OCI-LY7 (cell line): ENCODE data around the gene PRKX. TPM values are rescaled to one million over a fixed set of nuclear protein-coding genes. Genes with fewer than 3 reads are reported as not detected.

Experiments
- BruUV-seq: library from RNA; stranded (reverse); fragments of 400-500 nt; replicated peaks from 2 replicates; lab custom pipeline; 2021; lab: Mats Ljungman, UMichigan
- CTCF ChIA-PET: fragments of 300-600 bp; sonication (Branson Sonifier 250); formaldehyde crosslinking; loops from one replicate; lab custom pipeline; 2022; ENCODE audit warnings: antibody characterized with exemption; ENCODE audit not compliant: unreplicated experiment; lab: Charles Lee
- POLR2A ChIA-PET: fragments of 300-600 bp; sonication (Branson Sonifier 250); formaldehyde crosslinking; loops from one replicate; lab custom pipeline; 2022; ENCODE audit warnings: antibody characterized with exemption; lab: Charles Lee
- DNase-seq: peaks from one replicate; pipeline ENCODE4 v3.0.0-alpha.2; 2015; ENCODE audit warnings: low spot score
- H2AFZ ChIP-seq: fragments of 200-600 bp; sonication (generic), shearing (Covaris generic); 2 replicates; pipeline ENCODE4 v1.6.1; 2014; ENCODE audit warnings: mild to moderate bottlenecking, antibody characterized with exemption, low read length, moderate library complexity
- H3K27ac ChIP-seq: fragments of 200-600 bp; sonication (generic); 2 replicates; pipeline ENCODE4 v1.5.1; 2014; ENCODE audit warnings: mixed run types, low read depth, mild to moderate bottlenecking, moderate library complexity, low read length, inconsistent platforms; ENCODE audit not compliant: poor library complexity, severe bottlenecking
- H3K36me3 ChIP-seq: fragments of 200-600 bp; sonication (generic); 2 replicates; pipeline ENCODE4 v1.6.1; 2014; ENCODE audit warnings: mild to moderate bottlenecking, antibody characterized with exemption, low read length, moderate library complexity, mixed read lengths; ENCODE audit not compliant: insufficient read depth
- H3K4me1 ChIP-seq: fragments of 200-600 bp; sonication (generic); 2 replicates; pipeline ENCODE4 v1.5.1; 2014; ENCODE audit warnings: mild to moderate bottlenecking, low read length; ENCODE audit not compliant: insufficient read depth, poor library complexity, severe bottlenecking
- H3K4me2 ChIP-seq: fragments of 200-600 bp; sonication (generic); 2 replicates; pipeline ENCODE4 v1.6.1; 2014; ENCODE audit warnings: mild to moderate bottlenecking, low read length
- H3K4me3 ChIP-seq: fragments of 200-600 bp; sonication (generic); 2 replicates; pipeline ENCODE4 v1.5.1; 2014; ENCODE audit warnings: mild to moderate bottlenecking, low read depth, low read length; ENCODE audit not compliant: poor library complexity, severe bottlenecking
- H3K79me2 ChIP-seq: fragments of 200-600 bp; sonication (generic); 2 replicates; pipeline ENCODE4 v1.6.1; 2016; ENCODE audit warnings: low read depth, mild to moderate bottlenecking, low read length, moderate library complexity, mixed read lengths; ENCODE audit not compliant: insufficient read depth
- H3K9me2 ChIP-seq: fragments of 200-600 bp; sonication (generic); 2 replicates; pipeline ENCODE4 v1.6.1; 2016; ENCODE audit warnings: mild to moderate bottlenecking, low read length, mixed read lengths; ENCODE audit not compliant: insufficient read depth
- H3K9me3 ChIP-seq: fragments of 200-600 bp; sonication (generic); 2 replicates; pipeline ENCODE4 v1.6.1; 2014; ENCODE audit warnings: mild to moderate bottlenecking, mixed run types, low read length, mixed read lengths
- H4K20me1 ChIP-seq: fragments of 200-600 bp; sonication (generic); 2 replicates; pipeline ENCODE4 v1.6.1; 2014; ENCODE audit warnings: mild to moderate bottlenecking, antibody characterized with exemption, low read length, moderate library complexity, mixed read lengths; ENCODE audit not compliant: insufficient read depth
- CTCF ChIP-seq: fragments of 200-600 bp; sonication (generic); conservative IDR thresholded peaks from 2 replicates; pipeline ENCODE4 v1.5.1; 2014; ENCODE audit warnings: mild to moderate bottlenecking, antibody characterized with exemption, low read length, moderate library complexity, mixed read lengths
- EZH2phosphoT487 ChIP-seq: fragments of 200-600 bp; sonication (generic); IDR thresholded peaks from 2 replicates; pipeline ENCODE4 v1.6.1; 2018; ENCODE audit warnings: low read depth, borderline replicate concordance, mild to moderate bottlenecking, mixed run types, antibody characterized with exemption, low read length, moderate library complexity, mixed read lengths
- intact Hi-C: fragments of 100-400 bp; cut with micrococcal nuclease; formaldehyde crosslinking; loops from one replicate; pipeline ENCODE4 v1.10.0; 2022; ENCODE audit not compliant: unreplicated experiment
- total RNA-seq, 2 experiments: library from RNA; depleted of rRNA in 1 of 2; stranded (reverse); fragments of >200 nt in 1 of 2; shearing (Covaris generic) in 1 of 2; gene quantifications; 2 replicates each; pipeline ENCODE4 v1.2.3, GENCODE V29; 2014 to 2022

PRKX gene
- total RNA-seq, 2 experiments from 2014 or later, result 14.6 to 23.6 TPM

DNA sequence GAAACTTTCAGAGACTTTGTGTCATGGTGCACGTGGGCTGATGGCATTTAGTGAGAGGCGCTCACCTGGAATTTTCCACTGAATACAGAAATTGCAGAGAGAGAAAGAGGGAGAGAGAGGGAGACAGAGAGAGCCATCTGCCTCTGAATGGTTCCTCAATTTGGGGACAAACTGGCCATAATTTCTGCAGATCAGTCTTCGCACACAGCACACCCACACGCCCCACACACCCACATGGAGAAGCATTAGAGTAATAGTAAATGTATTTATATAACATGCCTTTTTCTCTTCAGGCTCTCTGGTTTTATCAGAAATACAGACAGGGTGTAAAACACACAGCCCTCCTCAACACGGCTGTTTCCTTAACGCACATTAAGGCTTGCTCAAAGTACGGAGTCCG lies 38.6 kb downstream of the PRKX start:
- H3K4me2 ChIP-seq, result no peak overlapping the region
- no peaks in the 10 kb centered on the region for H3K9me3 ChIP-seq
- intact Hi-C loops, result no loop called here
- no peak overlapping the region for H2AFZ ChIP-seq
- no peak for TF ChIP-seq CTCF
- TF ChIP-seq EZH2phosphoT487, result no peak
- H3K9me2 ChIP-seq, result no peaks in the 10 kb centered on the region
- no peaks in the 10 kb centered on the region for H3K4me1 ChIP-seq
- POLR2A ChIA-PET, result no interaction called here
- no peaks in the 10 kb centered on the region for H4K20me1 ChIP-seq
- H3K36me3 ChIP-seq, result peaks cover 4% of the 10 kb centered on the region; the same call in 1 of the 2 replicates
- no TSS peak for BruUV-seq
- CTCF ChIA-PET, result no interaction called here
- H3K27ac ChIP-seq, result no peak overlapping the region
- no peak for DNase-seq
- H3K4me3 ChIP-seq, result no peak overlapping the region
- H3K79me2 ChIP-seq, result no peaks in the 10 kb centered on the region

DNA sequence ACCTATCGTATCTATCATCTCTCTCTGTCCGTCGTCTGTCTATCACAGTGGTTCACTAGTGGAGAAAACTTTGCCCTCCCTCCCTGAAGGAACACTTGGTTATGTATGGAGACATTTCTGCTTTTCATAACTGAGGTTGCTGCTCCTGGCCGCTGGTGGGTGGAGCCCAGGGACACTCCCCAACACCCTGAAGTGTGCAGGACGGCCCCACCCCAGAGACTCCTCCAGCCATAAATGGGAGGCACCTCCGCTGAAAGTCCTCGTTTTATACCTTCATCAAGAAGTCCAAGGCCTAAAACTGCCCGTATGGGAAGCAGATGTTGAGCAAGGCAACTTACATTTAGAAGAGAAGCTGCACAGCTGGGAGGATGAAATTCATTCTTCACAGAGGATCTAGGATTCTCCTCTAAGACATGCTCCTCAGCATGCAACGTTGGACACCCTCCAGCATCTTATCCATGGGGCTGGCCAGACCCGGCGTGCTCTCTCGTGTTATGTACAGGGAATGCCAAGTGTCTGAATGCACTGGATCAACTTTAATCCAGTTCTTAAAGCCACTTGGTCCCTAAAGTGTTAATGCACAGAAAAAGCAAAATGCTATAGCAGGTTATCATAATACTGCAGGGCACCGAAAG lies 43.5 kb downstream of the PRKX start:
- H4K20me1 ChIP-seq, result no peaks in the 10 kb centered on the region
- H3K79me2 ChIP-seq, result no peaks in the 10 kb centered on the region
- H3K4me3 ChIP-seq, result no peak overlapping the region
- H3K9me2 ChIP-seq, result no peaks in the 10 kb centered on the region
- no peaks in the 10 kb centered on the region for H3K4me1 ChIP-seq
- H3K27ac ChIP-seq, result no peak overlapping the region
- H3K36me3 ChIP-seq, result peaks cover 4% of the 10 kb centered on the region; the same call in 1 of the 2 replicates
- ChIA-PET CTCF (no interaction called here), POLR2A (no interaction called here)
- BruUV-seq, result no TSS peak
- TF ChIP-seq EZH2phosphoT487, result no peak
- no peak for TF ChIP-seq CTCF
- H3K9me3 ChIP-seq, result no peaks in the 10 kb centered on the region
- no peak overlapping the region for H2AFZ ChIP-seq
- no peak for DNase-seq
- intact Hi-C loops, result no loop called here
- no peak overlapping the region for H3K4me2 ChIP-seq

- TF ChIP-seq EZH2phosphoT487 (no peak), CTCF (no peak)
- no peaks in the 10 kb centered on the region for H3K9me2 ChIP-seq
- H3K9me3 ChIP-seq, result no peaks in the 10 kb centered on the region
- peaks cover 11% of the 10 kb centered on the region for H3K4me1 ChIP-seq
- H3K36me3 ChIP-seq, result no peaks in the 10 kb centered on the region; the same call in 1 of the 2 replicates
- H4K20me1 ChIP-seq, result no peaks in the 10 kb centered on the region
- intact Hi-C loops, result no loop called here
- no peaks in the 10 kb centered on the region for H3K79me2 ChIP-seq
- no peak overlapping the region for H3K4me2 ChIP-seq
- H3K27ac ChIP-seq, result no peak overlapping the region
- no peak overlapping the region for H3K4me3 ChIP-seq
- CTCF ChIA-PET, result no interaction called here
- POLR2A ChIA-PET, result no interaction called here
- DNase-seq, result no peak
- BruUV-seq, result no TSS peak
- no peak overlapping the region for H2AFZ ChIP-seq
These were observed 46.5 kb downstream of the PRKX start for GRCh38 chrX:3666975-3667374.
